Fibroblast of the conjunctiva (primary cell): ENCODE measurements around the gene C2orf49.
"Not testable (repeated sequence)": the region's sequence is repeated elsewhere in the genome, so short reads cannot be mapped to it uniquely, and the experiment has no call there.

Experiments
- DNase-seq: peaks from one replicate; pipeline ENCODE4 v3.0.0-alpha.2; 2010; ENCODE audit warnings: low read depth

C2orf49 gene

DNA sequence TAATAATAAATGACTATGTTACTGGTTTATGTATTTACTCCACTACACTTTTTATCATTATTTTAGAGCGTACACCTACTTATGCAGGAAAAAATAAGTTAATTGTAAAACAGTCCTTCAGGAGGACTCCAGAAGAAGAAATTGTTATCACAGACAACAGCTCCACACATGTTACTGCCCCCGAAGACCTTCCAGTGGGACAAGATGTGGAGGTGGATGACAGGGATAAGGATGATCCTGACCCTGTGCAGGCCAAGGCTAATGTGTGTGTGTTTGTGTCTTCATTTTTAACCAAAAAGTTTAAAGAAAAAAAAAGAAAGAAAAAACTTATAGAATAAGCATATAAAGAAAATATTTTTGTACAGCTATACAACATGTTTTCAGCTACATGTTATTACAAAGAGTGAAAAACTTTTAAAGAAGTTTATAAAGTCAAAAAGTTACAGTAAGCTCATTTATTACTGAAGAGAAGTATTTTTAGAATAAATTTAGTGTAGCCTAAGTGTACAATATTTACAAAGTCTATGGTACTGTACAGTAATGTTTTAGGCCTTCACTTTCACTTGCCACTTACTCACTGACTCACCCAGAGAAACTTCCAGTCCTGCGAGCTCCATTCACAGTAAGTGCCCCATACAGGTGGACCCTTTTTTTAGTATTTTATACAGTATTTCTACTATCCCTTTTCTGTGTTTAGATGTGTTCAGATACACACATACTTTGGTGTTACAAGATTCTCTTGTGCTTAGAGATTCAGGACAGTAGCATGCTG is 15.3 kb upstream of the C2orf49 start:
- DNase-seq: no peak

DNA sequence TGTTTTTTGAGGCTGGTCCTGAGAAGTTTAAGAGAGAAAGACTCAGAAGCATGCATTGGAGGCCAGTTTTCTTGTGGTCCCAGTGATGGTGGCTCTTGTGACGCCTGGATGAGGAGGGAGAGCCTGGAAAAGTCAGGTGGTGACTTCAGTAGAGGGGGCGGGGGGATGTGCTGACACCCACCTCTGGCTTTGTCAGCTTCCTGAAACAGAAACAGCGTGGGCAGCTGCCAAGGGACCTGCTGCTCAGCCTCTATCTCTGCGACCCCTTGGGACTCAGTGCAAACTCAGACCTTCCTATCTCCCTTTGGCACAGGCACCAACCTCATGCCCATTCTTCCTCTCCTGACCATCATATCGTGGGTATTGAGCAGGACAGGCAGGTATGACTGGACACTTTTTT is 14.2 kb upstream of the C2orf49 start:
- no peak for DNase-seq

DNA sequence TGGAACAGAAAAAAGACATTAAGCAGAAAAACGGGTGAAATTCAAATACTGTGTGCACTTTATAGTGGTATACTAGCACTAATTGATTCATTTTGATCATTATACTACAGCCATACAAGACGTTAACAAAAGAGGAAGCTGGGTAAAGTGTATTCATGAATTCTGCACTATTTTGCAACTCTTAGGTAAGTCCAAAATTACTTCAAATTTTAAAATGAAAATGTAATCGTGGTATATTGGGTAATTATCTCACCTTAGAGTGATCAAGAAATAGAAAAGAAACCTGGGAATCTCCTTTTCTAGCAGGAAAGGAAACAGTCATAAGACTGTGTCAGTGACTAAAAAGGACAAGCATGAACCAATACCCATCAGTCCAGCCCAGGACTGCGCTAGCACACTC is 13.2 kb upstream of the C2orf49 start:
- no peak for DNase-seq

DNA sequence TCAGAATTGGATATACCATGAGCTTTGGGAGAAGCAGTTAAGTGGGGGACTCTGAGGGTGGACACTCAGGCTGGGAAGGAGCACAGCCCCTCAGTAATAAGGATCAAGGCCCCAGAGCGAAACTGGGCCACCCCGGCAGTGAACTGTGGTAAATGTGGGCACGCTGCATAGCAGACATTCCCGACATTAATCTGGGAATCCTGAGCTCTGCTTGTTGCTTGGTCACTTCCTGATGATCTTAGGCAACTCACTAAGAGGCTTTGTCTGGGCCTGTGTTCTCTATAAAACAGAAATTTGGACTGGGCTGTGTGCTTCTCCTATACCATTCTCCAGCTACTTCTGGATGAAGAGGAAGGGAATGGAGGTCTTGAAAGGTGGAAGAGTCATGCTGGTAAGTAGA is 12.6 kb upstream of the C2orf49 start:
- DNase-seq: no peak

DNA sequence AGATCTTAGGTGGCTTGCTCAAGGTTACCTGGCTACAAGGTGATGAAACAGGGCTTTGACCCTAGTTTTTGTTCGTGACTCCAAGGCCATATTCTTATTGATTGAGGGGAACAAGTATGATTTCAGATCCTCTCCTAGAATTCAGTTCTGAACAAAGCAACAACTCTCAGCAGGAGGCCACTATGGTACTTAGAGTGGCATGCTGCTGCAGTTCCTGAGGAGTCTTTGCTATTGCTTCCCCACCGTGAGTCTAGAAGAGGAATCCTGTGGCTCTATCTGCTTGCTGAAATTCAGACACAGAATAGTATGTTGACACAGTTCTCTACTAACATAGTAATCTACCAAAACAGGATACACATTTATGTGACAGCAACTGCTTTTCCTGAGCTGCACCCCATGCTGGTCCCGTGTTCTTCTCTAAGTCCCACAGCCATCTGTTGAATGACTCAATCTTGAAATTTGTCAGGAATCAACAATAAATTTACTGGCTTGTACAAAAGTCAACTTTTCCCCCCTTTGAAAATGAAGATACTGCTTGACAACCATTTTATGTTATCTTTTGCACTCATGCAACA is 11.9 kb upstream of the C2orf49 start:
- no peak for DNase-seq

DNA sequence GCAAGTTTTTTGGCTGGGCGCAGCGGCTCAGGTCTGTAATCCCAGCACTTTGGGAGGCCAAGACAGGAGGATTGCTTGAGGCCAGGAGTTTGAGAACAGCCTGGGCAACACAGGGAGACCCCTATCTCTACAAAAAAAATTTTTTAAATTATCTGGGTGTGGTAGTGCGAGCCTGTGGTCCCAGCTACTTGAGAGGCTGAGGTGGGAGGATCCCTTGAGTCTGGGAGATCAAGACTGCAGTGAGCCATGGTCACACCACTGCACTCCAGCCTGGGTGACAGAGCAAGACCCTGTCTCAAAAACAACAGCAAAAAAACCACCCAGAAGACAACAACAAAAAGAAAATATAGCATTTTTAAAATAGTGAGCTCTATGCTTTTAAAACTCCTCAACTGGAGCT is 10.1 kb upstream of the C2orf49 start:
- not testable (repeated sequence) for DNase-seq

DNA sequence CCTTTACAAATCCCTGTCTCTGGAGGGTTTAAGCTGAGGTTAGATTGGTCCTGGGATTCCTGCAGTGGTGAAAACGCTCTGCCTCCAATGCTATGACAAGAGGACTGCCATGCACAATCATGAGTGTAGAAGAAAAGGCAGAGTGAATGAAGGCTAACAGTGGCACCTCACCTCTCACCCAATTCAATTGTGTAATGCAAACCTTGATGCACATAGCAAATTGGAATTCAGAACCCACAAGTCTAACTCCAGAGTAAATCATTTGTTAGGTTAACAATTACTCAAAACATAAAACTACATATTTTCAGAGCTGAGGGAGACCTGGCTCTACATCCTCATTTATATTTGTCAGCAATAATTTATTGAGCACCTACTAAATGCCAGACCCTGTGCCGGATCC is 9.7 kb upstream of the C2orf49 start:
- DNase-seq: no peak

DNA sequence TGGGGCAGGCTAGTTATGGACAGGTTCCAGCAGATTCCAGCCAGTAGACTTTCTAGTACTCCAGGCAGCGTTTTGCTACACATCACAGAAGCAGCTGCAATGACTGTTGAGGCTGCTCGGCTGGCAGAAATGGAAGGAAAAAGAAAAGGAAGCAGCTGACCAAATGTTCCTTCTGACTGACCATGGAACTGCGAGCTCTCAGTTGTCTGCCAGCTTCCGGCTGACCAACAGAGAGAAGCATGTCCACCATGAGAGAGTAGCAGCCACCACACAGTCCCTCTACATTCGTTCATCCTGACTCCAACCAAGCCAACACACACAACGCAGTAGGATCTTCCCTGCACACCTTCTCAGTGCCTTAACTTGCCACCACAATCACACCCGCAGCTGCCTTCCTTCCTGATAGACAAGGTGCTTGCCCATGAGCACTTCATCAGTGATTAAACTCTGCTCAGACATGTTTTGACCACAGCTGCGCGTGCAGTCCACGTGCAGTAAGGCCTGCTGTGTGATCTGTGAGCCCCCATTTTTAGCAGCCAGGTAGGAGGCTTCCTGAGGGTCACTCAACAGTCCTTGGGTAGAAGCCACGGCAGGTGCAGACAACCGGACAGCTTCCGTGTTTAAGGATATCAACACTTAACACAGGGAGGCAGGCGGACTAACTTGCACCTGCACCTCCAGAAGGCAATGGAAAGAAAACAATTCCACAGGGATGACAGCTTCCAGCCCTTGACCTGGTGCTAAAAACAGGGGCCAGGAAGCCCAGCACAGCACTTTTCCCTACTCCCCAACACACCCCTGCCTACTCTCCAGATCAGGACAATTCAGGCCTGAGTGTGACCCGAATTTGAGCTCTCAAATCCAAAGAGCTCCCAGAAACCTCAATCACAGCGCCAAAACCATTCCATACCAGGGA is 8.8 kb upstream of the C2orf49 start:
- no peak for DNase-seq

DNA sequence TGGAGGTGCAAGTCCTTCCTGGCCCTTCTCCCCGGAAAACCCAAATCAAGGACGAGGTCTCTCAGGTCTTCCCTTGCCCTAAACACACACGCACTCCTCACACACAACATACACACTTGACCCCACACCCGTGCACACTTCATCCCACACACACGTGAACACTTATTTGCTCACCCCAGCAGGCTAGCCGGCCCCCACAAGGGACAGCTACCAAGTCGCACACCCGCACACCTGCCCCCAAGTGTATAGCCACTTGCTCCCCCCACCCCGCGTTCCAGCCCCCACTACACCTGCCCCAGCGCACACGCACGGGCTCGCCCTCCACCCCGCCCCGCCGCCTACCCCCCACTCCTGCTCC is 8.2 kb upstream of the C2orf49 start:
- no peak for DNase-seq

DNA sequence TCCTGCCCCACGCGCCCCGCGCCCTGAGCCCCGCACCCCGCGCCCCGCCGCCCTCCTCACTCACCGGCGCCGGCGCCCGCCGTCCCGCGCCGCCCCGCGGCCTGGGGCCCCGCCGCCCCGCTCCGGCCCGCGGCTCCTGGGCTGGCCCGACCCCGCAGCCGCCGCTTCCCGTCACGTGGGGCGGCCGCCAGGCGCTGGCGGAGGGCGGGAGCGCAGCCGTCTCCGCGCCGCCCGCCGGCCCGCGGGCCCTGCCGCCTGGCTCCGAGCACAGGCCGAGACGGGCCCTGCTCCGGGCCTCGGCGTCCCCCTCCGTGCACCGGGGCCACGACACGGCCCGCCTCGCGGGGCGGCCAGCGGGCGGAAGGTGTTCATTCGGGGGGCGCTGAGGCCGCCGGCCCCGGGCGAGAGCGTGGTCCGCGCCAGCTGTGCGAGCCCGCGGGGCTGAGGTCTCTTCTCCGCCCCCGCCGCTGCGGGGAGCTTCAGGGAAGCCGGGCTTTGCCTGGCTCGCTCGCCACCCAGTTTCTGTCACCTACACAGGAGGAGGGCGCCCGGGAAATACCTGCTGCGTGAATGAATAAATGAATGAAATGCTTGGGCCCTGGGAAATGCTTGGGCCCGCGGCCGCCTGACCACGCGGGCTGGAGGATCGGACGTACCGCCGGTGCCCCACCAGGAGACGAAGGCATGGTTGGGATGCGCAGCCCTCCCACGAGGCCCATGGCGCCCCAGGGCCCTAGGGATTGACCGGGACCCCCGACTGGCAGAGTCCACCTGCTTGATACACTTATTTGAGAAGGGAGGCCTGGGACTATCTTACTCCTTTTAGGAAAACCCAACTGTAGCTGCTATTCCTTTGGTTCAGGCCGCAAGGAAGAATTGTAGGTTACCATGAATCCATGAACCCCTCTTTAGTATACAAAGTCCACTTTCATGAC is 7.5 kb upstream of the C2orf49 start, which contains the start of gene TGFBRAP1:
TGFBRAP1 (minus strand) TSS at position 175 of the 935 bp plus-strand sequence. CDS start 21,434 bp downstream, outside the sequence.
- DNase-seq: no peak

DNA sequence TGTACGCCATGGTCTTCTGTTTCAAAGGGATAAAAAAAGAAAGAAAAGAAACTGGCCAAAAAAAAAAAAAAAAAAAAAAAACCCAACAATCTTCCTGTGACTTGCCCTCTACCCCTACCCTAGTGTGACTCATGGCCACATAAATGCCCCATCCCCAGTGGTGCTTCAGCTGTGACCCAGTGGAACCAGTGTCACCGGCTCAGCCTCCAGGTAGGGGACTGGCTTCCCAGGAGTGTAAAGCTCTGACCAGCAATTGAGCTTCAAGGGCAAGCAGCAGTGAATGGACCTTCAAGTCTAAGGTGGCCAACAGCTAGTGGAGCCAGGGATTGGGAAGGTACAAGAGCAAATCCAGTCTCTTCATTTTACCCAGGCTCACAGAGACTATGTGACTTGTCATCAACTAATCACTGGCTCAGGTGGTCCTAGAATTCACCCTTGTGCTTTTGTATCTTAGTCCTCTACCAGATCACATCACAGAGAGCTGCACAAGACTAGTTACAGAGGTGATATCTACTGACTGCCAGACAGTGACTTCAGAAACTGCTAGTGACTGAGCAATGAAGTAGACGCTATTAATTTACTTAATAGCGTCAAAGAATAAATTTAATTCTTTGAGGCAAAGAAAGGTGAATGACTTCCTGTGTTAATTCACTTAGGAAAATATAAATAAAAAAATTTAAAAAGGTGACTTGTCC is 6.5 kb upstream of the C2orf49 start:
- DNase-seq: no peak

DNA sequence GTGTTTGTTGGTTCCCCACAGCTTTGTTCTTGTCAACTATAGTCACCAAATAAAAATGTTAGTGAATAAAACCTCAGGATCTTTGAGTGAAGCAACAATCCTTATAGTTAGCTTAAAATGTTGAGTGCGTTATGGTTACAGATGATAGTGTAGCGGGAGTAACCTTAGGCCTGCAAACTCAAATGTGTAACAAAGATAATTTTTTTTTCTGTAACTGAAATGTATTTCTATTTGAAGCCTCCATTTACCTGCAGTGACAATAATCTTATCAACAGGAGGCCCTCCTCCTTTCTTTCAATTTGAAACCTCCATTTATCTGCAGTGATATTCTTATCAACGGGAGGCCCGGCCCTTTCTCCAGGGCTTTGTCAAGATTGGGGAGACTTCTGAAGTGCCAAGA is 3.1 kb upstream of the C2orf49 start:
- no peak for DNase-seq

DNA sequence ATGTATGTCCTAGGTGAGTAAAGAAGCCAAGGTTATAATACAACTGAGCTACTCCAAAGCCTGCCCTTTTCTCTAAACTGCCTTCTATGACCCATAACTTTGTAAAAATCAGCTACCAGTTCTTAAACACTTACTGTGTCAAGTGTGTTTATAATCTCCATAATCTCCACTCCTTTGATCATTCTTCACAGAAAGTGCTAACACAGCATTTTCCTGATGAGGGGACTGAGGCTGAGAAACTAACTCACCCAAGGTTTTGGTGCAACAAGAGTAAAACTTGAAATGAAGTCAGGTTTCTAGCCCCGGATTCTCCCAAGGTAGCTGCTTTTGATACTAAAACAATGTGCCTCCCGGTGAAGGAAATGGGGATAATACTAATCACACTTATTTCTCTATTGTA is 1.9 kb upstream of the C2orf49 start:
- no peak for DNase-seq

DNA sequence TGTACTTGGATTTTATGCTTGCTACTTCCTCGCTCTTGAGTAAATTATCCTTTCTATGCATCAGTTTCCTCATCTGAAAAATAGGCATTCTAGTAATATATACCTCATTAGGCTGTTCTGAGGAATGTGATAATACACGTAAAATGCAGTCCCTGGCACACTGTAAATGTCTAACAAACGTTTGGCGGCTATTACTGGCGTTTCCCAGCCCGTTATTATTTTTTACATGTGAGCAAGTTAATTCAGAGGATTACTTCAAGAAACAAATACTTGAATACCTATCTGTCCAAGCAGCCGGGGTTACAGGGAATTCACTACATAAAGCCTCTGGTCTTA is 586 bp upstream of the C2orf49 start:
- no peak for DNase-seq

DNA sequence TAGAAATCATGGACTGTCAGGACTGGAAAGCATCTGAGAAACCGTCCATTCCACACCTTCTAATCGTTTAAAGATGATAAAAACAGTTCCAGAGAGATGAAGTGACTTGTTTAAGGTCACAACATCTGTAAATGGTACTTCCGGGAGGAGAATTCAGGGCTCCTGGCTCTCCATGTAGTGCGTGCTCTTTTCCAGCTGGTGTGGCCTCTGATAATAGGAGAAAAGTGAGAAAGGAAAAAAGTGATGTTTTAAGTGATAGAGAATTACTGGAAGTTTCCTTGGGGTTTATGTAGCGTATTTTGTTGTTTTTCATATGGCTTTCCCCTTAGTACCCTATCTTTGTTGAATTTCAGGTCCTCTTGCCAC is 663 bp downstream of the C2orf49 start:
- no peak for DNase-seq

DNA sequence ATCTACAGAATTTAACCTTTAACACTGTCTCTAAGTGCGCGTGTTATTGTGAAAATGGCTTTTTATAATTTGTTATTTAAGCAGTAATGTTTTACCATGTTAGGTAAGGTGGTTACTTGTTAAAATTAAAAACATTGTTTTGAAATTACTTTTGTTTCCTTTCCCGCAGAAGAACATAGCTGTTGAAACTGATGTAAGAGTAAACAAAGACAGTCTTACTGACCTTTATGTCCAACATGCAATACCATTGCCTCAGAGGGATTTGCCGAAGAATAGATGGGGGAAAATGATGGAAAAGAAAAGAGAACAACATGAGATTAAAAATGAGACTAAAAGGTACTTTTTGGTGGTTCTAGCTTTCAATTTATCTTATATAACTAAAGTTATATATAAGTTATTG is 2.1 kb downstream of the C2orf49 start:
- no peak for DNase-seq

DNA sequence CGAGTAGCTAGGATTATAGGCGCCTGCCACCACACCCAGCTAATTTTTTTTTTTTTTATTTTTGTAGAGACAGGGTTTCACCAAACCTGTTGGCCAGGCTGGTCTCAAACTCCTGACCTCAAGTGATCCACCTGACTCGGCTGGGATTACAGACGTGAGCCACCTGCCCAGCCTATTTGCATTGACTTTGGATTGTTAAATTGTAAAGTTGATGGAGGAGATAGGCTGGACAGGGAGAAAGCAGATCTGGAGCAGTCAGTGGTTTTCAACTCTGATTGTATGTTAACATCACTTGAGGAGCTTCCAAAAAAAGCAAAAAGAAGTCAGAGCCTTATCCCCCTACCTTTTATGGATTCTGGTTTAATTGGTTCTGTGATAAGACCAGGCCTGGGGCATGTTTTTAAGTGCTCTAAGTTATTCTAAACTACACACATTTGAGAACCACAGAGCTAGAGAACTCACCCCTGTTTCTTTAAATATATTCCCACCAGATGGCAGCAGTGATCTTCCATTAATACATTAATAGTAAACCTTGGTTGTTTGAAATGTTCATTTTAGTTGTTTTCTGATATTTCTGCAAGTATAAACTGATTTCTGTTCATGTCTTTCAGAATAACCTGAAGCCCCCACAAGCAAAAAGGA is 7.5 kb downstream of the C2orf49 start:
- DNase-seq: peak; percentile 31

DNA sequence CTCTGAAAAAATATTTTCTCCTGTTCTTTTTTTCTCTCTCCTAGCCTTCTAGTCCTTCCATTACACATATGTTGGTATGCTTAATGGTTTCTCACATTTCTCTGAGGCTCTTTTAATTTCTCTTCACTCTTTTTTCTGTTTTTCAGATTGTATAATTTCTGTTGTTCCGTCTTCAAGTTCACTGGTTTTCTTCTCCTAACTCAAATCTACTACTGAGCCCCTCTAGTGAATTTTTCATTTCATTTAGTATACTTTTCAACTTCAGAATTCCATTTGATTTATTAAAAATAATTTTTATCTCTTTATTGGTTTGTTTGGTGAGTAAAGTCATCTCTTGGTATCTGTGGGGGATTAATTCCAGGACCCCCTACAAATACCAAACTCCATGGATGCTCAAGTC is 19.8 kb downstream of the C2orf49 start:
- no peak for DNase-seq

DNA sequence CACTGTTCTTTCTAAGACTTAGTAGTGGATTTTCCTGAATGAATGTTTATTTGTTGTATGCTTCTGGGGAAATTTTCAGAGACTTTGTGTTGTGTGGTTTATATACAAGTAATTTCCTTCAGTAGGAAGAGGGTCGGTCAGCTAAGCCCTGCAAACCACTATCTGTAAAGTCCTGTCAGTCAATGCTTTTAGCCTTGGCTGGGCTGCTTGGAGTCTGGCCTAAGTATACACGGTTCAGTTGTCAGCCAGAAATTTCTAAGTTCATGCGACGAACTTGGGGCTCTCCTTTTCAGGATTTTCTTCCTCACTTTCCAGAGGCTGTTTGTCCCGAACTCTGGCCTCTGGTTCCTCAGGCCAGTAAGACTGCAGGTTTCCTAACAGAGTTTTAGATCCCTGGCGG is 21.3 kb downstream of the C2orf49 start:
- DNase-seq: no peak

DNA sequence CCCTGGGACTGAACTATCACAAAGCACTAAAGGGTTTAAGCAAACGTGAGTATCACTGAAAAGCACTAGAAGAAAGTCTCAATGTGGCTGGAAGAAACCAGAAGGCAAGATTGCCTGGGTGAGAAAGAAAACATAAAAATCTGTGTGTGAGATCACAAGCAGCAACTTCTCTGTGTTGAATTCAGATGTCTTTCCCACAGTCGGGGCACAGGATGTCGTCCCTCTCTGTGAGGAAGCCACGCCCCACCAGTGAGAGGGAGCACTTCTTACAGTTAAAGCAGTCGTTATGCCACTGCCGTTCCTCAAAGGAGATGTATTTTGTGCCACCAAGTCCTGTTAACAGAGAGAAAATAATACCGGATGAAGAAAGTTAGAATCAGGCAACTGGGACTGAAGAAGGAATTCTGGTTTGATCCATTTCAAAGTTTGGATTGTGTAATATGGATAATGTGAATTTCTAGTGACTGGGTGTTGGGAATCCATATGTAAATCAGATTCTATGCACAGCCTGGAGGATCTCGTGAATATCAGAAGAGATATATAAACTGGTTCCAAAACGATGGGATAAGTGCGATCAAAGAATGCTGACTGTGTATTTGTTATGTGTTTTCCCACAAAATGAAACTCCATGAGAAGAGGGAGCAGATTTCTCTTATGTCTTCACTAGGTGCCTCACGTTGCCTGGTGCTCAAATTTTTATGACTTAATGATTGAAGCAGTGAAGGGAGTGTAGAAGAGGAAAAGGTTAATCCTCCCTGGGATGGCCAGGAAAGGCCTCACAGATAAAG is 24.0 kb downstream of the C2orf49 start:
- DNase-seq: no peak
